Suprapubic skin (tissue), 4 donors: ENCODE measurements around the gene AP1M2. TPM values are rescaled to one million over a fixed set of nuclear protein-coding genes. Genes with fewer than 3 reads are reported as not detected.

ENCODE experiments used
- DNase-seq, 2 donors: peaks; one replicate each; pipeline ENCODE4 v3.0.0-alpha.2; 2019; ENCODE audit warnings: low spot score in 2 of 2
- H3K27ac ChIP-seq: fragments of 200-600 bp; sonication (generic); one replicate; pipeline ENCODE4 v1.5.1; 2019
- H3K27me3 ChIP-seq: fragments of 200-600 bp; sonication (generic); one replicate; pipeline ENCODE4 v1.5.1; 2019
- H3K36me3 ChIP-seq: fragments of 200-600 bp; sonication (generic); one replicate; pipeline ENCODE4 v1.5.1; 2019
- H3K4me1 ChIP-seq: fragments of 200-600 bp; sonication (generic); one replicate; pipeline ENCODE4 v1.5.1; 2019
- H3K4me3 ChIP-seq: fragments of 200-600 bp; sonication (generic); one replicate; pipeline ENCODE4 v1.5.1; 2019; ENCODE audit warnings: mild to moderate bottlenecking
- H3K9me3 ChIP-seq: fragments of 200-600 bp; sonication (generic); one replicate; pipeline ENCODE4 v1.5.1; 2019
- CTCF ChIP-seq, 2 donors: fragments of 200-600 bp in 1 of 2; fragments of 450-650 bp in 1 of 2; sonication (generic) in 1 of 2; IDR thresholded peaks; one replicate each; pipeline ENCODE4 v1.5.1; 2016 to 2019; ENCODE audit warnings: antibody characterized with exemption in 2 of 2, mild to moderate bottlenecking in 1 of 2, moderate library complexity in 1 of 2
- EP300 ChIP-seq: sonication (generic); formaldehyde crosslinking; IDR thresholded peaks from one replicate; pipeline ENCODE4 v1.6.1; 2017; ENCODE audit warnings: antibody characterized with exemption
- POLR2A ChIP-seq, 2 donors: fragments of 450-650 bp; IDR thresholded peaks; one replicate each; pipeline ENCODE4 v1.6.1; 2017; ENCODE audit warnings: antibody characterized with exemption in 2 of 2, mild to moderate bottlenecking in 2 of 2, moderate library complexity in 2 of 2
- POLR2AphosphoS5 ChIP-seq, 3 donors: sonication (generic); formaldehyde crosslinking; IDR thresholded peaks; one replicate each; pipeline ENCODE4 v1.6.1; 2017; ENCODE audit warnings: antibody characterized with exemption in 3 of 3
- WGBS: methylation state at CpG from one replicate; pipeline ENCODE4 v1.1.5; 2018; 5-methylcytosine and 5-hydroxymethylcytosine counted together
- total RNA-seq, 4 donors: library from RNA; depleted of rRNA; stranded (reverse); fragments of >200 nt; gene quantifications; one replicate each; pipeline ENCODE4 v1.1.0, GENCODE V29; 2016

The AP1M2 gene
- total RNA-seq, 4 donors from 2014 or later: 28.9 to 65.9 (median 59.1) TPM

GRCh38 chr19:10625762-10626138 lies 38.6 kb upstream of the AP1M2 start:
- no peaks in the 10 kb centered on the region for H3K27me3 ChIP-seq
- no peaks in the 10 kb centered on the region for H3K9me3 ChIP-seq
- peak overlapping the region; percentile 79 for H3K4me3 ChIP-seq
- no peak for DNase-seq
- no peak for TF ChIP-seq POLR2AphosphoS5 (IDR thresholded peaks at IDR 0.05)
- TF ChIP-seq POLR2A (IDR thresholded peaks at IDR 0.05): no peak
- TF ChIP-seq CTCF (IDR thresholded peaks at IDR 0.05): no peak
- no peak for TF ChIP-seq EP300
- 41% methylated on average over 8 of the region's 10 CpGs for WGBS
- H3K36me3 ChIP-seq: peaks cover 36% of the 10 kb centered on the region
- H3K27ac ChIP-seq: peak overlapping the region; percentile 94
- H3K4me1 ChIP-seq: peaks cover 44% of the 10 kb centered on the region

GRCh38 chr19:10625003-10625761 lies 38.1 kb upstream of the AP1M2 start, which contains the start of gene SLC44A2:
TSS of gene SLC44A2 (plus strand) at chr19:10625553. CDS start at chr19:10625634, 81 bp downstream.
- TF ChIP-seq POLR2A (IDR thresholded peaks at IDR 0.05) (no peak), EP300 (no peak), CTCF (IDR thresholded peaks at IDR 0.05) (no peak), POLR2AphosphoS5 (IDR thresholded peaks at IDR 0.05) (peak in 2 of 3 donors; percentile 46 to 53)
- 23% methylated on average over 21 of the region's 53 CpGs for WGBS
- Histone ChIP-seq H3K36me3 (peaks cover 30% of the 10 kb centered on the region), H3K4me3 (peak within 1 kb of the TSS; percentile 79), H3K27ac (peak within 1 kb of the TSS; percentile 94), H3K27me3 (no peaks in the 10 kb centered on the region), H3K4me1 (peaks cover 44% of the 10 kb centered on the region), H3K9me3 (no peaks in the 10 kb centered on the region)
- DNase-seq: peak; percentile 81 to 82

DNA sequence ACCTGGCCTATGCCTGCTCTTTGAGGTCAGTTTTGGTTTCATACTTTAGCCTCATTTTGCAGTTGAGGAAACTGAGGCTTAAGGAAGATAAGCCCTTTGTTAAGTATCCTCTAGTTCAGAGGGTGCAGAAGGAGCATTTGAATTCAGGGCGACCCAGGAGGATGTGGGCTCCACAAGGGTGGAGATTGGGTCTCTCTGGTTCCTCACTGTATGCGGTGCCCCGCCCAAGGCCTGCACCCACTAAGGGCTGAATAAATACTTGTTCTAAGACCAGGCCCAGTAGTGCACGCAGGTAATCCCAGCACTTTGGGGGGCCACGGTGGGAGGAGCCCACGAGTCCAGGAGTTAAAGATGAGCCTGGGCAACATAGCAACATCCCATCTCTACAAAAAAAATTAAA lies 37.5 kb upstream of the AP1M2 start:
- peak overlapping the region; percentile 79 for H3K4me3 ChIP-seq
- 71% methylated on average over 6 of the region's 6 CpGs for WGBS
- H3K4me1 ChIP-seq: peaks cover 44% of the 10 kb centered on the region

GRCh38 chr19:10621966-10622365 lies 34.9 kb upstream of the AP1M2 start:
- no peak overlapping the region for H3K4me3 ChIP-seq
- H3K36me3 ChIP-seq: no peaks in the 10 kb centered on the region
- peaks cover 47% of the 10 kb centered on the region for H3K4me1 ChIP-seq
- over 99% methylated on average over 8 of the region's 8 CpGs for WGBS
- TF ChIP-seq CTCF (IDR thresholded peaks at IDR 0.05) (no peak), EP300 (no peak), POLR2AphosphoS5 (IDR thresholded peaks at IDR 0.05) (no peak), POLR2A (IDR thresholded peaks at IDR 0.05) (no peak)
- no peak for DNase-seq
- no peaks in the 10 kb centered on the region for H3K9me3 ChIP-seq
- H3K27me3 ChIP-seq: no peaks in the 10 kb centered on the region
- no peak overlapping the region for H3K27ac ChIP-seq

More for the DNA sequence above, 37.5 kb upstream of the AP1M2 start:
- DNase-seq: no peak
- no peaks in the 10 kb centered on the region for H3K9me3 ChIP-seq
- no peaks in the 10 kb centered on the region for H3K27me3 ChIP-seq
- no peak for TF ChIP-seq POLR2AphosphoS5 (IDR thresholded peaks at IDR 0.05)
- TF ChIP-seq POLR2A (IDR thresholded peaks at IDR 0.05): no peak
- TF ChIP-seq CTCF (IDR thresholded peaks at IDR 0.05): no peak
- no peak for TF ChIP-seq EP300
- peak overlapping the region; percentile 94 for H3K27ac ChIP-seq
- H3K36me3 ChIP-seq: peaks cover 24% of the 10 kb centered on the region

- H3K9me3 ChIP-seq: no peaks in the 10 kb centered on the region
- H3K27me3 ChIP-seq: no peaks in the 10 kb centered on the region
- no peak for DNase-seq
- 96% methylated on average over 4 of the region's 4 CpGs for WGBS
- TF ChIP-seq POLR2AphosphoS5 (IDR thresholded peaks at IDR 0.05) (no peak), EP300 (no peak), CTCF (IDR thresholded peaks at IDR 0.05) (no peak), POLR2A (IDR thresholded peaks at IDR 0.05) (no peak)
- no peak overlapping the region for H3K4me3 ChIP-seq
- no peak overlapping the region for H3K27ac ChIP-seq
- H3K4me1 ChIP-seq: peaks cover 39% of the 10 kb centered on the region
- H3K36me3 ChIP-seq: no peaks in the 10 kb centered on the region
Measured at GRCh38 chr19:10620786-10621185, 33.7 kb upstream of the AP1M2 start.
